A673 (cell line): ENCODE data around the gene FNDC3B. TPM values are rescaled to one million over a fixed set of nuclear protein-coding genes. Genes with fewer than 3 reads are reported as not detected.

Source experiments
- BruUV-seq: library from RNA; stranded (reverse); fragments of 400-500 nt; replicated peaks from 2 replicates; lab custom pipeline; 2021; lab: Mats Ljungman, UMichigan
- CTCF ChIA-PET: fragments of 300-600 bp; sonication (Branson Sonifier 250); formaldehyde crosslinking; loops from one replicate; lab custom pipeline; 2022; ENCODE audit warnings: antibody characterized with exemption; lab: Charles Lee
- POLR2A ChIA-PET: fragments of 300-600 bp; sonication (Branson Sonifier 250); formaldehyde crosslinking; loops from one replicate; lab custom pipeline; 2022; ENCODE audit warnings: antibody characterized with exemption; ENCODE audit not compliant: low non-redundant PET; lab: Charles Lee
- DNase-seq: peaks from one replicate; pipeline ENCODE4 v3.0.0-alpha.2; 2015; ENCODE audit warnings: low spot score
- H3K27ac ChIP-seq: fragments of 200-600 bp; sonication (generic); 2 replicates; pipeline ENCODE4 v1.5.1; 2016; ENCODE audit warnings: mixed run types, low read depth, mild to moderate bottlenecking, mixed read lengths, antibody characterized with exemption, low read length; ENCODE audit not compliant: poor library complexity, severe bottlenecking
- H3K27me3 ChIP-seq: fragments of 200-600 bp; sonication (generic); replicated peaks from 2 replicates; pipeline ENCODE4 v1.6.1; 2017; ENCODE audit warnings: mixed run types, low read depth, mild to moderate bottlenecking, mixed read lengths, antibody characterized with exemption, low read length; ENCODE audit not compliant: insufficient read depth, poor library complexity
- H3K36me3 ChIP-seq: fragments of 200-600 bp; sonication (generic); 2 replicates; pipeline ENCODE4 v1.6.1; 2016; ENCODE audit warnings: mixed run types, mild to moderate bottlenecking, mixed read lengths, antibody characterized with exemption, low read length; ENCODE audit not compliant: insufficient read depth, poor library complexity, severe bottlenecking
- H3K4me1 ChIP-seq: fragments of 200-600 bp; sonication (generic); 2 replicates; pipeline ENCODE4 v1.6.1; 2017; ENCODE audit warnings: mixed run types, mild to moderate bottlenecking, mixed read lengths, antibody characterized with exemption, low read length; ENCODE audit not compliant: insufficient read depth, poor library complexity, severe bottlenecking
- H3K4me3 ChIP-seq: fragments of 200-600 bp; sonication (generic); 2 replicates; pipeline ENCODE4 v1.5.1; 2016; ENCODE audit warnings: low read depth, mixed run types, mild to moderate bottlenecking, mixed read lengths, low read length; ENCODE audit not compliant: poor library complexity, severe bottlenecking
- H3K9me3 ChIP-seq: fragments of 200-600 bp; sonication (generic); 2 replicates; pipeline ENCODE4 v1.6.1; 2016; ENCODE audit warnings: mixed run types, low read depth, mild to moderate bottlenecking, mixed read lengths, antibody characterized with exemption, low read length; ENCODE audit not compliant: poor library complexity, severe bottlenecking
- CTCF ChIP-seq: fragments of 300-800, 200-600 bp; sonication (generic); conservative IDR thresholded peaks from 2 replicates; pipeline ENCODE4 v1.5.1; 2017; ENCODE audit warnings: low read depth, mild to moderate bottlenecking, antibody characterized with exemption, low read length, moderate library complexity, mixed read lengths
- EZH2 ChIP-seq: fragments of 200-600 bp; sonication (generic); IDR thresholded peaks from 2 replicates; pipeline ENCODE4 v1.6.1; 2017; ENCODE audit warnings: borderline replicate concordance, low read depth, mild to moderate bottlenecking, mixed read lengths, antibody characterized with exemption, low read length; ENCODE audit not compliant: poor library complexity, severe bottlenecking
- intact Hi-C: fragments of 100-400 bp; cut with micrococcal nuclease; formaldehyde crosslinking; loops from one replicate; pipeline ENCODE4 v1.10.0; 2022; ENCODE audit not compliant: unreplicated experiment
- total RNA-seq: library from RNA; stranded (reverse); gene quantifications from 2 replicates; pipeline ENCODE4 v1.2.3, GENCODE V29; 2021

Gene FNDC3B
- total RNA-seq, 1 experiment from 2014 or later = 50.8 TPM

- TF ChIP-seq EZH2 = no peak
- no peak for TF ChIP-seq CTCF
- Histone ChIP-seq H3K27ac (no peak overlapping the region), H3K27me3 (no peaks in the 10 kb centered on the region), H3K9me3 (peaks cover 8% of the 10 kb centered on the region), H3K36me3 (peaks cover 3% of the 10 kb centered on the region), H3K4me3 (no peak overlapping the region), H3K4me1 (no peaks in the 10 kb centered on the region)
- no peak for DNase-seq
- BruUV-seq = no TSS peak
- CTCF ChIA-PET = no interaction called here
- intact Hi-C loops = no loop called here
- POLR2A ChIA-PET = no interaction called here
Observed at GRCh38 chr3:172210355-172210754, 171.0 kb downstream of the FNDC3B start.

DNA sequence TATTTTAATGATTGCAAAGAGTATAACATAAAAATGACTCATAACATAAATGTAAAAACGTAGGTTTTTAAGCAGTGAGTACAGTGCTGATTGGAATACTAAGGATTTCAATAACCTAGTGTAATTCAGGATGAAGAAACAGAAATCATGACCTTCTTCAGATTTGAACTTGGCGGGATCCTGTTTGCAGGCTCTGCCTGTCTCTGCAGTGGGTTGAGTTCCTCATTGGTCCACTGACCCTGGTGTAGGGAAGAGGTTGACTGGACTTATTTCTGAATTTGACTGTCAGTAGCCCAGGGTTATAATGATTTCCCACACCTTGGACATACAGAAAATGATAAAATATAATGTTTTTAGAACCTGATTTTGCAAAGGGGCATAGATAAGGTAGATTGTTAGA, 171.7 kb downstream of the FNDC3B start:
- no peak overlapping the region for H3K4me3 ChIP-seq
- H3K9me3 ChIP-seq = no peaks in the 10 kb centered on the region
- H3K27me3 ChIP-seq = no peaks in the 10 kb centered on the region
- H3K27ac ChIP-seq = no peak overlapping the region
- no peaks in the 10 kb centered on the region for H3K4me1 ChIP-seq
- CTCF ChIA-PET = no interaction called here
- POLR2A ChIA-PET = no interaction called here
- DNase-seq = no peak
- intact Hi-C loops = no loop called here
- peaks cover 3% of the 10 kb centered on the region for H3K36me3 ChIP-seq
- BruUV-seq = no TSS peak
- TF ChIP-seq CTCF (no peak), EZH2 (no peak)

DNA sequence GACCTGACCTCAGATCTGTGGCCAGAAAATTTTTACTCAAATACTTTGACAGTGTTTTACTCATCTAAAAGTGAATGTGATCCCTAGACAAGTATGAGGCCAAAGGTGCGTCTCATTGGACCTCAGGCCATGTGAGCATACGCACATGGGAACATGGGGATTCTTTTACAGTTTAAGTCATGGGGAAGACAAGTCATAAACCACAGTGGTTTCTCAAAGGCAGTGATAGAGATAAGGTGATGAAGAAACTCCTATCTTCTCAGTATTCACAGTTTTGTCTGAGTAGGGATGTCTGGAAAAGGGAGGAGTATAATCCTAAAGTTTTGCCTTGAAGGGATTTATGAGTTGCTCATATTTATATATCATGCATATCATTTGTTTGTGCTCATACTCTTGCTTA, 173.8 kb downstream of the FNDC3B start:
- no TSS peak for BruUV-seq
- H3K9me3 ChIP-seq = no peaks in the 10 kb centered on the region

More for the DNA sequence above, 173.8 kb downstream of the FNDC3B start:
- no peak for DNase-seq
- Histone ChIP-seq H3K27ac (no peak overlapping the region), H3K36me3 (peaks cover 3% of the 10 kb centered on the region), H3K27me3 (no peaks in the 10 kb centered on the region), H3K4me3 (no peak overlapping the region), H3K4me1 (peaks cover 8% of the 10 kb centered on the region)
- intact Hi-C loops = no loop called here
- no peak for TF ChIP-seq EZH2
- no peak for TF ChIP-seq CTCF
- POLR2A ChIA-PET = no interaction called here
- CTCF ChIA-PET = no interaction called here
